SK-N-SH treated with all-trans-retinoic acid at 6 μM for 48 hours (cell line): ENCODE measurements around the gene CNTFR.

Source experiments
- ATAC-seq: fragments of 200-7000 bp; cut with Tn5 transposase; 3 replicates; pipeline ENCODE4 v1.9.1; 2020; ENCODE audit warnings: mild to moderate bottlenecking, moderate library complexity
- ARNTL ChIP-seq: fragments of 450-650 bp; formaldehyde crosslinking; IDR thresholded peaks from 2 replicates; pipeline ENCODE4 v1.5.0; 2020; ENCODE audit warnings: low read depth, mild to moderate bottlenecking, moderate library complexity, borderline replicate concordance
- BACH2 ChIP-seq: fragments of 250-450 bp; sonication (Bioruptor Pico); IDR thresholded peaks from 2 replicates; pipeline ENCODE4 v1.9.0; 2021; ENCODE audit warnings: mild to moderate bottlenecking, borderline replicate concordance
- CREB5 ChIP-seq: fragments of 250-450 bp; sonication (Bioruptor Pico); IDR thresholded peaks from 2 replicates; pipeline ENCODE4 v1.5.1; 2020; ENCODE audit warnings: low read depth, mild to moderate bottlenecking, moderate library complexity
- CSDC2 ChIP-seq: fragments of 250-450 bp; sonication (Bioruptor Pico); IDR thresholded peaks from 2 replicates; pipeline ENCODE4 v1.5.0; 2020; ENCODE audit warnings: mild to moderate bottlenecking, moderate library complexity
- CSRNP3 ChIP-seq: fragments of 250-450 bp; sonication (Bioruptor Pico); IDR thresholded peaks from 2 replicates; pipeline ENCODE4 v1.5.1; 2021; ENCODE audit warnings: mild to moderate bottlenecking, moderate library complexity
- ESRRG ChIP-seq: fragments of 250-450 bp; sonication (Bioruptor Pico); IDR thresholded peaks from 2 replicates; pipeline ENCODE4 v1.6.1; 2021; ENCODE audit warnings: mild to moderate bottlenecking
- GLIS3 ChIP-seq: fragments of 250-450 bp; sonication (Bioruptor Pico); IDR thresholded peaks from 2 replicates; pipeline ENCODE4 v1.5.0; 2020; ENCODE audit warnings: mild to moderate bottlenecking, moderate library complexity
- SNAI2 ChIP-seq: fragments of 250-450 bp; sonication (Bioruptor Pico); IDR thresholded peaks from 2 replicates; pipeline ENCODE4 v1.5.0; 2020; ENCODE audit warnings: mild to moderate bottlenecking, moderate library complexity
- ZC3H10 ChIP-seq: fragments of 250-450 bp; sonication (Bioruptor Pico); IDR thresholded peaks from 2 replicates; pipeline ENCODE4 v1.5.1; 2021; ENCODE audit warnings: mild to moderate bottlenecking, moderate library complexity
- ZFP3 ChIP-seq: fragments of 250-450 bp; sonication (Bioruptor Pico); IDR thresholded peaks from 2 replicates; pipeline ENCODE4 v1.5.0; 2020; ENCODE audit warnings: mild to moderate bottlenecking, moderate library complexity
- ZFP30 ChIP-seq: fragments of 450-650 bp; formaldehyde crosslinking; IDR thresholded peaks from 2 replicates; pipeline ENCODE4 v1.5.0; 2022; ENCODE audit warnings: mild to moderate bottlenecking, moderate library complexity
- ZNF70 ChIP-seq: fragments of 450-650 bp; formaldehyde crosslinking; IDR thresholded peaks from 2 replicates; pipeline ENCODE4 v1.5.0; 2020; ENCODE audit warnings: mild to moderate bottlenecking, moderate library complexity
- TF ChIP-seq, protein P1 (sequence below): fragments of 250-450 bp; sonication (Bioruptor Pico); IDR thresholded peaks from 2 replicates; pipeline ENCODE4 v1.8.0; 2021; ENCODE audit warnings: low read depth, mild to moderate bottlenecking, moderate library complexity, borderline replicate concordance
- TF ChIP-seq, protein P2 (sequence below): fragments of 250-450 bp; sonication (Bioruptor Pico); IDR thresholded peaks from 2 replicates; pipeline ENCODE4 v1.5.0; 2020; ENCODE audit warnings: mild to moderate bottlenecking, moderate library complexity

The CNTFR gene

GRCh38 chr9:34592895-34593601 lies 3.5 kb upstream of the CNTFR start (continued):
- TF ChIP-seq GLIS3 (CRISPR knock-in tag) (no peak), CSDC2 (CRISPR knock-in tag) (no peak), SNAI2 (CRISPR knock-in tag) (no peak)

DNA sequence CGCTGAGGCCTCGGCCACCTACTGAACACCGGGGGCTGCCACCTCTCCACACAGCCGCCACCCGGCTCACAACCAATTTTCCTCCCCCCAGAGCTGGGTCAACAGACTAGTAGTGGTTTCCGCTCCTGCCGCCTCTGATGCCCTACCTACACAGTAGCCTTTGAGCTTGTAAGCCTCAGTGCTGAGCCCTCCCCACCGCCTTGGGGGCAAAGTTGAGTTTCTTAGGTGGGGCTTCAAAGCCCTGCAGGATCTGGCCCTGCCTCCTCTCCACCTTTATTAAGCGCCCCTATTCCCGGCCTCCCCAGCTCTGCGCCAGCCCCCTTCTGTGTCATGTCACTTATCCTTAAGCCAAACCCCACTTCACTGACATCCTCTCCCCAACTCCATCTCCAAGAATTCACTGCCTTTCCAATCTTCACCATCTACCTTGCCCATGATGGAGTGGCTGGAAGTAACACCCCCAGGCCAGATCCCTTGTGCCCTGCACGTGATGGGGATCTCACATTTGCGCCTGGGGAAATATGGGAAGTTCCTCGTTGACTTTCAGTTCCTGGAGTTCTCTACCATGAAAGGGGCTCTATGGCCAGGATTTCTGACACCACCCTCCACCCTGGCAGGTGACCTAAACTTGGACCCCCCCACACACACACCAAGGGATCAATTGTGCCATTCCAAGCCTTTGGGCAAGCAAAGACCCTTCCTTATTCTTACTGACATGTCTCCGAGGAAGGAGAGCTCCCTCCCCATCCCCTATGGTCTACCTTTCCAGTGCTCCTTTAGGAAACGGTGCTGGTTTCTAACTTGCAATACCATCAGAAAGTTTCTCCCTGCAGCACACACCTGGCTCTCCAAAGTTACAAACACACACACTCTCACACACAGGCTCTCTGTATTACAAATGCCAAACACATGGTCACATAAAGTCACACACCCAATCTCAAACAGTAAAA lies 2.7 kb upstream of the CNTFR start:
- ATAC-seq: no peak; the same call in 2 of the 3 replicates

GRCh38 chr9:34591248-34591916 lies 1.9 kb upstream of the CNTFR start:
- ATAC-seq: peak; percentile 97

More for the DNA sequence above, 2.7 kb upstream of the CNTFR start:
- no peak for TF ChIP-seq ZFP3
- TF ChIP-seq ARNTL (CRISPR knock-in tag): no peak

GRCh38 chr9:34590381-34591247 lies 1.1 kb upstream of the CNTFR start:
- TF ChIP-seq, protein P1, sequence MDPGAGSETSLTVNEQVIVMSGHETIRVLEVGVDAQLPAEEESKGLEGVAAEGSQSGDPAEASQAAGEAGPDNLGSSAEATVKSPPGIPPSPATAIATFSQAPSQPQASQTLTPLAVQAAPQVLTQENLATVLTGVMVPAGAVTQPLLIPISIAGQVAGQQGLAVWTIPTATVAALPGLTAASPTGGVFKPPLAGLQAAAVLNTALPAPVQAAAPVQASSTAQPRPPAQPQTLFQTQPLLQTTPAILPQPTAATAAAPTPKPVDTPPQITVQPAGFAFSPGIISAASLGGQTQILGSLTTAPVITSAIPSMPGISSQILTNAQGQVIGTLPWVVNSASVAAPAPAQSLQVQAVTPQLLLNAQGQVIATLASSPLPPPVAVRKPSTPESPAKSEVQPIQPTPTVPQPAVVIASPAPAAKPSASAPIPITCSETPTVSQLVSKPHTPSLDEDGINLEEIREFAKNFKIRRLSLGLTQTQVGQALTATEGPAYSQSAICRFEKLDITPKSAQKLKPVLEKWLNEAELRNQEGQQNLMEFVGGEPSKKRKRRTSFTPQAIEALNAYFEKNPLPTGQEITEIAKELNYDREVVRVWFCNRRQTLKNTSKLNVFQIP: no peak
- TF ChIP-seq ZNF70 (CRISPR knock-in tag) (no peak), CREB5 (CRISPR knock-in tag) (no peak), ZC3H10 (CRISPR knock-in tag) (no peak)
- no peak; the same call in 2 of the 3 replicates for ATAC-seq

More at GRCh38 chr9:34591248-34591916, 1.9 kb upstream of the CNTFR start:
- no peak for TF ChIP-seq ZFP3
- TF ChIP-seq CSDC2 (CRISPR knock-in tag): no peak
- no peak for TF ChIP-seq CSRNP3 (CRISPR knock-in tag)
- TF ChIP-seq ZFP30 (CRISPR knock-in tag): no peak
- no peak for TF ChIP-seq ESRRG
- TF ChIP-seq BACH2 (CRISPR knock-in tag): no peak
- TF ChIP-seq SNAI2 (CRISPR knock-in tag): no peak
- TF ChIP-seq CREB5 (CRISPR knock-in tag): no peak
- TF ChIP-seq ARNTL (CRISPR knock-in tag): no peak
- TF ChIP-seq, protein P2, sequence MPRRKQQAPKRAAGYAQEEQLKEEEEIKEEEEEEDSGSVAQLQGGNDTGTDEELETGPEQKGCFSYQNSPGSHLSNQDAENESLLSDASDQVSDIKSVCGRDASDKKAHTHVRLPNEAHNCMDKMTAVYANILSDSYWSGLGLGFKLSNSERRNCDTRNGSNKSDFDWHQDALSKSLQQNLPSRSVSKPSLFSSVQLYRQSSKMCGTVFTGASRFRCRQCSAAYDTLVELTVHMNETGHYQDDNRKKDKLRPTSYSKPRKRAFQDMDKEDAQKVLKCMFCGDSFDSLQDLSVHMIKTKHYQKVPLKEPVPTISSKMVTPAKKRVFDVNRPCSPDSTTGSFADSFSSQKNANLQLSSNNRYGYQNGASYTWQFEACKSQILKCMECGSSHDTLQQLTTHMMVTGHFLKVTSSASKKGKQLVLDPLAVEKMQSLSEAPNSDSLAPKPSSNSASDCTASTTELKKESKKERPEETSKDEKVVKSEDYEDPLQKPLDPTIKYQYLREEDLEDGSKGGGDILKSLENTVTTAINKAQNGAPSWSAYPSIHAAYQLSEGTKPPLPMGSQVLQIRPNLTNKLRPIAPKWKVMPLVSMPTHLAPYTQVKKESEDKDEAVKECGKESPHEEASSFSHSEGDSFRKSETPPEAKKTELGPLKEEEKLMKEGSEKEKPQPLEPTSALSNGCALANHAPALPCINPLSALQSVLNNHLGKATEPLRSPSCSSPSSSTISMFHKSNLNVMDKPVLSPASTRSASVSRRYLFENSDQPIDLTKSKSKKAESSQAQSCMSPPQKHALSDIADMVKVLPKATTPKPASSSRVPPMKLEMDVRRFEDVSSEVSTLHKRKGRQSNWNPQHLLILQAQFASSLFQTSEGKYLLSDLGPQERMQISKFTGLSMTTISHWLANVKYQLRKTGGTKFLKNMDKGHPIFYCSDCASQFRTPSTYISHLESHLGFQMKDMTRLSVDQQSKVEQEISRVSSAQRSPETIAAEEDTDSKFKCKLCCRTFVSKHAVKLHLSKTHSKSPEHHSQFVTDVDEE (CRISPR knock-in tag): no peak
